IMR-90 (cell line): ENCODE results near the gene MREG. TPM values are rescaled to one million over a fixed set of nuclear protein-coding genes. Genes with fewer than 3 reads are reported as not detected.

Source experiments
- ATAC-seq: fragments of 200-7000 bp; cut with Tn5 transposase; 2 replicates; pipeline ENCODE4 v1.9.1; 2020; ENCODE audit warnings: low read depth, mild to moderate bottlenecking, moderate library complexity
- BruUV-seq: library from RNA; stranded (reverse); fragments of 400-500 nt; replicated peaks from 2 replicates; lab custom pipeline; 2021; lab: Mats Ljungman, UMichigan
- CTCF ChIA-PET: fragments of 300-600 bp; formaldehyde crosslinking; extraction: SDS; loops from one replicate; lab custom pipeline; 2021; ENCODE audit warnings: antibody characterized with exemption; lab: Yijun Ruan, JAX
- POLR2A ChIA-PET: fragments of 300-600 bp; sonication (Branson Sonifier 250); formaldehyde crosslinking; loops from one replicate; lab custom pipeline; 2022; ENCODE audit warnings: antibody characterized with exemption; ENCODE audit not compliant: unreplicated experiment; lab: Charles Lee
- DNase-seq: peaks from one replicate; pipeline ENCODE4 v3.0.0; 2013
- H2AFZ ChIP-seq: replicated peaks from 2 replicates; pipeline ENCODE3; 2013; ENCODE audit warnings: low read length, mild to moderate bottlenecking; ENCODE audit not compliant: poor library complexity
- H2AK5ac ChIP-seq: 2 replicates; pipeline ENCODE4 v1.6.1; 2013; ENCODE audit warnings: low read depth, low read length, inconsistent platforms
- H2AK9ac ChIP-seq: replicated peaks from 2 replicates; pipeline ENCODE3; 2013; ENCODE audit warnings: mild to moderate bottlenecking, low read depth, low read length, moderate library complexity; ENCODE audit not compliant: poor library complexity
- H2BK120ac ChIP-seq: 2 replicates; pipeline ENCODE4 v1.6.1; 2013; ENCODE audit warnings: low read depth, low read length, inconsistent platforms
- H2BK15ac ChIP-seq: 3 replicates; pipeline ENCODE4 v1.6.1; 2013; ENCODE audit warnings: low read depth, low read length, inconsistent platforms
- H2BK20ac ChIP-seq: 2 replicates; pipeline ENCODE4 v1.6.1; 2013; ENCODE audit warnings: low read depth, mild to moderate bottlenecking, inconsistent platforms, low read length, moderate library complexity
- H2BK5ac ChIP-seq: 2 replicates; pipeline ENCODE4 v1.6.1; 2013; ENCODE audit warnings: mild to moderate bottlenecking, low read depth, low read length, inconsistent platforms; ENCODE audit not compliant: poor library complexity, severe bottlenecking
- H3K14ac ChIP-seq: replicated peaks from 2 replicates; pipeline ENCODE4 v1.6.1; 2013; ENCODE audit warnings: low read depth, low read length, inconsistent platforms
- H3K18ac ChIP-seq: 2 replicates; pipeline ENCODE4 v1.6.1; 2013; ENCODE audit warnings: low read depth, low read length, control low read depth
- H3K23ac ChIP-seq: 2 replicates; pipeline ENCODE4 v1.6.1; 2013; ENCODE audit warnings: low read depth, low read length, inconsistent platforms
- H3K27ac ChIP-seq: 2 replicates; pipeline ENCODE4 v1.5.1; 2013; ENCODE audit warnings: mild to moderate bottlenecking, control low read depth, low read length; ENCODE audit not compliant: insufficient read depth
- H3K27me3 ChIP-seq: 2 replicates; pipeline ENCODE4 v1.6.1; 2013; ENCODE audit warnings: low read length; ENCODE audit not compliant: control insufficient read depth, insufficient read depth
- H3K36me3 ChIP-seq: 2 replicates; pipeline ENCODE4 v1.6.1; 2013; ENCODE audit warnings: low read length, mixed read lengths; ENCODE audit not compliant: control insufficient read depth, insufficient read depth
- H3K4ac ChIP-seq: 2 replicates; pipeline ENCODE4 v1.6.1; 2013; ENCODE audit warnings: low read depth, low read length, inconsistent platforms
- H3K4me1 ChIP-seq: 2 replicates; pipeline ENCODE4 v1.6.1; 2013; ENCODE audit warnings: low read length, mixed read lengths; ENCODE audit not compliant: control insufficient read depth, insufficient read depth
- H3K4me2 ChIP-seq: 2 replicates; pipeline ENCODE4 v1.6.1; 2013; ENCODE audit warnings: low read depth, mild to moderate bottlenecking, control low read depth, low read length, moderate library complexity
- H3K4me3 ChIP-seq: 2 replicates; pipeline ENCODE4 v1.5.1; 2013; ENCODE audit warnings: low read depth, mild to moderate bottlenecking, control low read depth, low read length, moderate library complexity; ENCODE audit not compliant: insufficient read depth
- H3K56ac ChIP-seq: 2 replicates; pipeline ENCODE4 v1.6.1; 2013; ENCODE audit warnings: low read length, inconsistent platforms; ENCODE audit not compliant: insufficient read depth; ENCODE audit errors: extremely low read depth
- H3K79me1 ChIP-seq, 2 experiments: 2 replicates each; pipeline ENCODE4 v1.6.1; 2013; ENCODE audit warnings: low read length in 2 of 2, inconsistent platforms in 1 of 2, low read depth in 1 of 2
- H3K9ac ChIP-seq: 2 replicates; pipeline ENCODE4 v1.6.1; 2013; ENCODE audit warnings: low read depth, low read length, control low read depth
- H3K9me1 ChIP-seq: 2 replicates; pipeline ENCODE4 v1.6.1; 2013; ENCODE audit warnings: low read length, inconsistent platforms; ENCODE audit not compliant: insufficient read depth
- H3K9me3 ChIP-seq: 2 replicates; pipeline ENCODE4 v1.6.1; 2013; ENCODE audit warnings: low read length; ENCODE audit not compliant: control insufficient read depth, insufficient read depth
- H4K20me1 ChIP-seq: 2 replicates; pipeline ENCODE4 v1.6.1; 2013; ENCODE audit warnings: low read length, inconsistent platforms; ENCODE audit not compliant: insufficient read depth
- H4K5ac ChIP-seq: 2 replicates; pipeline ENCODE4 v1.6.1; 2013; ENCODE audit warnings: mild to moderate bottlenecking, low read depth, low read length, control low read depth
- H4K8ac ChIP-seq, 2 experiments: 2 replicates each; pipeline ENCODE4 v1.6.1; 2013; ENCODE audit warnings: low read depth in 2 of 2, low read length in 2 of 2, control low read depth in 1 of 2, inconsistent platforms in 1 of 2
- H4K91ac ChIP-seq: 2 replicates; pipeline ENCODE4 v1.6.1; 2013; ENCODE audit warnings: low read depth, low read length, inconsistent platforms; ENCODE audit not compliant: insufficient read depth
- BHLHE40 ChIP-seq: fragments of 150-350 bp; IDR thresholded peaks from 2 replicates; pipeline ENCODE4 v1.6.1; 2016; ENCODE audit warnings: mild to moderate bottlenecking, low read depth, low read length
- CEBPB ChIP-seq: IDR thresholded peaks from 2 replicates; pipeline ENCODE4 v1.6.1; 2012; ENCODE audit warnings: low read depth, low read length, improper control_type of control experiment
- CHD1 ChIP-seq: IDR thresholded peaks from 2 replicates; pipeline ENCODE4 v1.6.1; 2012; ENCODE audit warnings: low read depth, low read length, improper control_type of control experiment
- FOS ChIP-seq: fragments of 150-350 bp; IDR thresholded peaks from 2 replicates; pipeline ENCODE4 v1.6.1; 2016; ENCODE audit warnings: low read depth, low read length
- MAFK ChIP-seq: IDR thresholded peaks from 2 replicates; pipeline ENCODE4 v1.6.1; 2012; ENCODE audit warnings: low read depth, low read length, improper control_type of control experiment
- MAZ ChIP-seq: IDR thresholded peaks from 2 replicates; pipeline ENCODE4 v1.6.1; 2012; ENCODE audit warnings: low read depth, mild to moderate bottlenecking, low read length, improper control_type of control experiment, moderate library complexity, borderline replicate concordance
- MXI1 ChIP-seq: IDR thresholded peaks from 2 replicates; pipeline ENCODE4 v1.6.1; 2012; ENCODE audit warnings: low read depth, mild to moderate bottlenecking, low read length, moderate library complexity, borderline replicate concordance
- NFE2L2 ChIP-seq: fragments of 150-350 bp; IDR thresholded peaks from 2 replicates; pipeline ENCODE4 v1.6.1; 2016; ENCODE audit warnings: low read depth, mild to moderate bottlenecking, low read length
- POLR2A ChIP-seq: IDR thresholded peaks from 2 replicates; pipeline ENCODE4 v1.6.1; 2012; ENCODE audit warnings: mild to moderate bottlenecking, low read depth, low read length
- RAD21 ChIP-seq: IDR thresholded peaks from 2 replicates; pipeline ENCODE4 v1.6.1; 2012; ENCODE audit warnings: low read length, improper control_type of control experiment
- RCOR1 ChIP-seq: IDR thresholded peaks from 2 replicates; pipeline ENCODE4 v1.6.1; 2012; ENCODE audit warnings: mild to moderate bottlenecking, low read length, improper control_type of control experiment; ENCODE audit not compliant: insufficient replicate concordance
- RFX5 ChIP-seq: IDR thresholded peaks from 2 replicates; pipeline ENCODE4 v1.8.0; 2012; ENCODE audit warnings: low read depth, mild to moderate bottlenecking, low read length, moderate library complexity
- SMC3 ChIP-seq: fragments of 150-350 bp; IDR thresholded peaks from 2 replicates; pipeline ENCODE4 v1.6.1; 2016; ENCODE audit warnings: low read depth, mild to moderate bottlenecking, antibody characterized with exemption, low read length, moderate library complexity
- WGBS, 2 experiments: methylation state at CpG; one replicate each; pipeline versions ENCODE4 v1.1.5 to v1.1.7; 2013; ENCODE audit warnings: missing lambda C conversion rate in 2 of 2; ENCODE audit not compliant: insufficient read length in 1 of 2; ENCODE audit errors: extremely low coverage in 2 of 2; 5-methylcytosine and 5-hydroxymethylcytosine counted together
- dilution Hi-C: fragments of 300-500 bp; cut with HindIII; formaldehyde crosslinking; loops from one replicate; pipeline ENCODE4 v1.14.3; 2018; ENCODE audit warnings: low sequenced_read_pairs; ENCODE audit not compliant: unreplicated experiment
- in situ Hi-C: fragments of 300-500 bp; cut with MboI; formaldehyde crosslinking; loops from 3 replicates; pipeline ENCODE4 v1.14.3; 2019; ENCODE audit warnings: low sequenced_read_pairs, inconsistent platforms, mixed read lengths
- intact Hi-C: fragments of 100-400 bp; cut with micrococcal nuclease; formaldehyde crosslinking; loops from 2 replicates; pipeline ENCODE4 v1.10.0; 2022
- polyA plus RNA-seq, 3 experiments: library from polyadenylated mRNA; depleted of rRNA; stranded (reverse); fragments of >200 nt; gene quantifications; 2 replicates each; pipeline ENCODE4 v1.2.3, GENCODE V29; 2012; ENCODE audit warnings: low replicate concordance in 1 of 3
- total RNA-seq: library from RNA; depleted of rRNA; stranded (reverse); fragments of >200 nt; gene quantifications from 2 replicates; pipeline ENCODE4 v1.2.3, GENCODE V29; 2012
- TF ChIP-seq, protein P1 (sequence below): fragments of 150-350 bp; IDR thresholded peaks from 2 replicates; pipeline ENCODE4 v1.6.1; 2017; ENCODE audit warnings: mild to moderate bottlenecking, antibody characterized with exemption, low read length, low read depth
- TF ChIP-seq, protein P2 (sequence below): conservative IDR thresholded peaks from 2 replicates; pipeline ENCODE4 v1.5.1; 2012; ENCODE audit warnings: mild to moderate bottlenecking, low read depth, low read length, improper control_type of control experiment
- TF ChIP-seq, protein P3 (sequence below): fragments of 150-350 bp; IDR thresholded peaks from 2 replicates; pipeline ENCODE4 v1.6.1; 2016; ENCODE audit warnings: low read depth, mild to moderate bottlenecking, low read length, moderate library complexity, borderline replicate concordance

The MREG gene
- total and polyA plus RNA-seq, 2 of the 4 experiments (the other 2 are of a cell fraction) = 1.0 to 1.8 TPM

DNA sequence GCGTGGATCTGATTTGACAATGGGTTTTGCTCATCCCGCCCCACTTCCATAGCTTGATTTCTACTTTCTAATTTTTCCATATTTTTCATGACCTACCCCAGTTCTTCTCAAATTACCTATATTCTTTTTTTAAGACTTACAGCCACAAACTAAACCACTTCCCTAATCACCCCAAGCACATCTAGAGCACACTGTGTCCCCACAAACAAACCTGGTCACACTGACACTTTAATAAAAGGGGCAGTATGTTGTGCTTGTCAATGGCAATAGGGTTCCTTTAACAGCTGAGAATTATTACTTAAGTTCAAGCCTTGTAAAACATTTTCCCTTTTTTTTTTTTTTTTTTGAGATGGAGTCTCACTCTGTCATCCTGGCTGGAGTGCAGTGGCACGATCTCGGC, 47.1 kb downstream of the MREG start:
- no peak overlapping the region for H2AFZ ChIP-seq
- no peak for ATAC-seq
- H2AK9ac ChIP-seq = no peak overlapping the region
- no peak overlapping the region for H3K9ac ChIP-seq
- no peaks in the 10 kb centered on the region for H3K27me3 ChIP-seq
- no peak overlapping the region for H3K4me2 ChIP-seq
- in situ Hi-C loops (no loop called here), dilution Hi-C loops (no loop called here), intact Hi-C loops (no loop called here)
- H2AK5ac ChIP-seq = no peak overlapping the region
- H3K79me1 ChIP-seq = no peaks in the 10 kb centered on the region
- H3K4me1 ChIP-seq = no peaks in the 10 kb centered on the region
- no peak for DNase-seq
- no peak overlapping the region for H2BK120ac ChIP-seq
- H4K5ac ChIP-seq = no peak overlapping the region
- BruUV-seq = no TSS peak
- no peaks in the 10 kb centered on the region for H3K36me3 ChIP-seq
- H3K27ac ChIP-seq = no peak overlapping the region
- WGBS, 2 experiments = 0% methylated on average over 1 of the region's 4 CpGs; no CpG with 5 or more reads in 1 of the 2 experiments
- no peak overlapping the region for H2BK20ac ChIP-seq
- H4K8ac ChIP-seq = no peak overlapping the region
- no peak overlapping the region for H2BK5ac ChIP-seq
- H3K4me3 ChIP-seq = no peak overlapping the region
- no peak overlapping the region for H3K23ac ChIP-seq
- H3K14ac ChIP-seq = no peak overlapping the region
- no peaks in the 10 kb centered on the region for H4K20me1 ChIP-seq
- H3K9me1 ChIP-seq = no peaks in the 10 kb centered on the region; the same call in 1 of the 2 replicates
- ChIA-PET POLR2A (no interaction called here), CTCF (no interaction called here)
- H4K91ac ChIP-seq = no peak overlapping the region
- TF ChIP-seq, protein P1, sequence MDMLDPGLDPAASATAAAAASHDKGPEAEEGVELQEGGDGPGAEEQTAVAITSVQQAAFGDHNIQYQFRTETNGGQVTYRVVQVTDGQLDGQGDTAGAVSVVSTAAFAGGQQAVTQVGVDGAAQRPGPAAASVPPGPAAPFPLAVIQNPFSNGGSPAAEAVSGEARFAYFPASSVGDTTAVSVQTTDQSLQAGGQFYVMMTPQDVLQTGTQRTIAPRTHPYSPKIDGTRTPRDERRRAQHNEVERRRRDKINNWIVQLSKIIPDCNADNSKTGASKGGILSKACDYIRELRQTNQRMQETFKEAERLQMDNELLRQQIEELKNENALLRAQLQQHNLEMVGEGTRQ = no peak
- no peak for TF ChIP-seq RFX5
- TF ChIP-seq BHLHE40 = no peak
- no peak for TF ChIP-seq SMC3
- TF ChIP-seq NFE2L2 = no peak
- TF ChIP-seq, protein P2, sequence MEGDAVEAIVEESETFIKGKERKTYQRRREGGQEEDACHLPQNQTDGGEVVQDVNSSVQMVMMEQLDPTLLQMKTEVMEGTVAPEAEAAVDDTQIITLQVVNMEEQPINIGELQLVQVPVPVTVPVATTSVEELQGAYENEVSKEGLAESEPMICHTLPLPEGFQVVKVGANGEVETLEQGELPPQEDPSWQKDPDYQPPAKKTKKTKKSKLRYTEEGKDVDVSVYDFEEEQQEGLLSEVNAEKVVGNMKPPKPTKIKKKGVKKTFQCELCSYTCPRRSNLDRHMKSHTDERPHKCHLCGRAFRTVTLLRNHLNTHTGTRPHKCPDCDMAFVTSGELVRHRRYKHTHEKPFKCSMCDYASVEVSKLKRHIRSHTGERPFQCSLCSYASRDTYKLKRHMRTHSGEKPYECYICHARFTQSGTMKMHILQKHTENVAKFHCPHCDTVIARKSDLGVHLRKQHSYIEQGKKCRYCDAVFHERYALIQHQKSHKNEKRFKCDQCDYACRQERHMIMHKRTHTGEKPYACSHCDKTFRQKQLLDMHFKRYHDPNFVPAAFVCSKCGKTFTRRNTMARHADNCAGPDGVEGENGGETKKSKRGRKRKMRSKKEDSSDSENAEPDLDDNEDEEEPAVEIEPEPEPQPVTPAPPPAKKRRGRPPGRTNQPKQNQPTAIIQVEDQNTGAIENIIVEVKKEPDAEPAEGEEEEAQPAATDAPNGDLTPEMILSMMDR = no peak
- no peak for TF ChIP-seq MXI1
- TF ChIP-seq RCOR1 = no peak
- no peak for TF ChIP-seq CEBPB
- no peak for TF ChIP-seq CHD1
- TF ChIP-seq MAFK = no peak
- no peak for TF ChIP-seq RAD21
- TF ChIP-seq, protein P3, sequence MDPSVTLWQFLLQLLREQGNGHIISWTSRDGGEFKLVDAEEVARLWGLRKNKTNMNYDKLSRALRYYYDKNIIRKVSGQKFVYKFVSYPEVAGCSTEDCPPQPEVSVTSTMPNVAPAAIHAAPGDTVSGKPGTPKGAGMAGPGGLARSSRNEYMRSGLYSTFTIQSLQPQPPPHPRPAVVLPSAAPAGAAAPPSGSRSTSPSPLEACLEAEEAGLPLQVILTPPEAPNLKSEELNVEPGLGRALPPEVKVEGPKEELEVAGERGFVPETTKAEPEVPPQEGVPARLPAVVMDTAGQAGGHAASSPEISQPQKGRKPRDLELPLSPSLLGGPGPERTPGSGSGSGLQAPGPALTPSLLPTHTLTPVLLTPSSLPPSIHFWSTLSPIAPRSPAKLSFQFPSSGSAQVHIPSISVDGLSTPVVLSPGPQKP = no peak
- no peak for TF ChIP-seq FOS
- no peak for TF ChIP-seq MAZ
- TF ChIP-seq POLR2A = no peak
- no peaks in the 10 kb centered on the region for H3K9me3 ChIP-seq
- H2BK15ac ChIP-seq = no peak overlapping the region
- H3K18ac ChIP-seq = no peak overlapping the region
- H3K4ac ChIP-seq = no peak overlapping the region
- H3K56ac ChIP-seq = no peak overlapping the region
